Thymus (tissue), 11 donors: ENCODE results near the gene TIRAP. TPM values are rescaled to one million over a fixed set of nuclear protein-coding genes. Genes with fewer than 3 reads are reported as not detected.

ENCODE experiments used
- DNase-seq, 9 donors: peaks; one replicate each; pipeline ENCODE4 v3.0.0-alpha.2; 2013; ENCODE audit warnings: low spot score in 9 of 9, low read depth in 6 of 9, missing footprints in 1 of 9
- H3K27ac ChIP-seq, 2 donors: one replicate each; pipeline ENCODE4 v1.5.1; 2013; ENCODE audit warnings: control low read depth in 1 of 2, low read depth in 1 of 2, low read length in 1 of 2, mild to moderate bottlenecking in 1 of 2, moderate library complexity in 1 of 2
- H3K27me3 ChIP-seq, 2 donors: one replicate each; pipeline ENCODE4 v1.5.1; 2013; ENCODE audit warnings: low read length in 1 of 2; ENCODE audit not compliant: control insufficient read depth in 2 of 2, insufficient read depth in 1 of 2
- H3K36me3 ChIP-seq, 2 donors: one replicate each; pipeline ENCODE4 v1.5.1; 2013; ENCODE audit warnings: low read length in 1 of 2, mild to moderate bottlenecking in 1 of 2, moderate library complexity in 1 of 2; ENCODE audit not compliant: control insufficient read depth in 2 of 2, insufficient read depth in 2 of 2
- H3K4me1 ChIP-seq, 2 donors: one replicate each; pipeline ENCODE4 v1.5.1; 2013; ENCODE audit warnings: low read length in 2 of 2; ENCODE audit not compliant: control insufficient read depth in 2 of 2, insufficient read depth in 2 of 2
- H3K4me3 ChIP-seq, 2 donors: one replicate each; pipeline ENCODE4 v1.5.1; 2013; ENCODE audit warnings: low read length in 2 of 2, control low read depth in 1 of 2, mild to moderate bottlenecking in 1 of 2
- H3K9me3 ChIP-seq, 2 donors: one replicate each; pipeline ENCODE4 v1.5.1; 2013; ENCODE audit warnings: low read length in 1 of 2, mild to moderate bottlenecking in 1 of 2; ENCODE audit not compliant: control insufficient read depth in 2 of 2, insufficient read depth in 1 of 2
- WGBS: extraction: QIAGEN DNeasy Blood & Tissue Kit; methylation state at CpG from one replicate; pipeline ENCODE4 v1.1.7; 2013; 5-methylcytosine and 5-hydroxymethylcytosine counted together
- polyA plus RNA-seq: library from polyadenylated mRNA; stranded (reverse); fragments of 200-250 nt; gene quantifications from one replicate; pipeline ENCODE4 v1.2.3, GENCODE V29; 2013
- total RNA-seq: library from RNA; stranded (reverse); fragments of 120-200 nt; gene quantifications from one replicate; pipeline ENCODE4 v1.2.4, GENCODE V29; 2013
- donor health status: healthy.

The TIRAP gene
- total and polyA plus RNA-seq, 2 donors = 1.8 to 4.8 TPM

GRCh38 chr11:126334659-126335462 is 52.0 kb downstream of the TIRAP start:
- no peak overlapping the region for H3K4me3 ChIP-seq
- H3K36me3 ChIP-seq = peaks cover 23 to 25% of the 10 kb centered on the region in 2 donors
- H3K9me3 ChIP-seq = no peaks in the 10 kb centered on the region
- 97% methylated on average over 6 of the region's 6 CpGs for WGBS
- H3K27me3 ChIP-seq = no peaks in the 10 kb centered on the region
- peaks cover 14 to 42% of the 10 kb centered on the region in 2 donors for H3K4me1 ChIP-seq
- DNase-seq = no peak
- peak overlapping the region in 1 of 2 donors; percentile 97 for H3K27ac ChIP-seq

GRCh38 chr11:126335463-126335760 is 52.5 kb downstream of the TIRAP start:
- peak overlapping the region in 1 of 2 donors; percentile 97 for H3K27ac ChIP-seq
- DNase-seq = no peak
- H3K4me3 ChIP-seq = no peak overlapping the region
- H3K9me3 ChIP-seq = no peaks in the 10 kb centered on the region
- H3K36me3 ChIP-seq = peaks cover 23 to 25% of the 10 kb centered on the region in 2 donors
- H3K4me1 ChIP-seq = peaks cover 14 to 44% of the 10 kb centered on the region in 2 donors
- H3K27me3 ChIP-seq = no peaks in the 10 kb centered on the region
- 95% methylated on average over 5 of the region's 5 CpGs for WGBS

GRCh38 chr11:126336138-126336541 is 53.2 kb downstream of the TIRAP start:
- Histone ChIP-seq H3K27ac (peak overlapping the region; percentile 85 to 97), H3K9me3 (no peaks in the 10 kb centered on the region), H3K4me3 (no peak overlapping the region), H3K4me1 (peaks cover 14 to 43% of the 10 kb centered on the region in 2 donors), H3K27me3 (no peaks in the 10 kb centered on the region), H3K36me3 (peaks cover 23 to 24% of the 10 kb centered on the region in 2 donors)
- peak in 8 of 9 donors; percentile 59 to 88 (median 74) for DNase-seq
- WGBS = 8% methylated on average over 8 of the region's 8 CpGs

DNA sequence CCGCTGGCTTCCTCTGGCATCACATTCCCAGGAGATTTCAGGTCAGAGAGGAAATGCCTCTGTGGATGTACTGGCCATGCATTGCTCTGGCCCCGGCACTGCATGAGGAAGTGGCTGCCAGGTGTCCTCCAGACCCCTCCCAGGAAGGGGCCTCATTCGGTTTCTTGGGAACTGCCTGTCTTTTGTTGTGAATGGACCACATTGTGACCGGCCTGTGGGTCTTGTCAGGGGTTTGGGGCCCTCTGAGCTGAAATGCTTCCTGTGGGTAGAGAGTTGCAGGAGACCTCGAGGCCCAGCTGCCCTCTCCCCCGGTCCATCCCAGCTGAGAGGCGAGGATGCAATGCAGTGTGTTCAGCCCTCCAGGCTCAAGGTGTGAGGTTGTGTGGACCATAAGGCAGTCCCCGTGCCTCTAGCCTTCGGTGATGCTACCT is 53.8 kb downstream of the TIRAP start:
- H3K9me3 ChIP-seq = no peaks in the 10 kb centered on the region
- DNase-seq = peak in 1 of 9 donors; percentile 42
- H3K27me3 ChIP-seq = no peaks in the 10 kb centered on the region
- H3K36me3 ChIP-seq = peaks cover 23 to 29% of the 10 kb centered on the region in 2 donors
- H3K27ac ChIP-seq = peak overlapping the region; percentile 59 to 97
- H3K4me3 ChIP-seq = no peak overlapping the region
- H3K4me1 ChIP-seq = peaks cover 14 to 48% of the 10 kb centered on the region in 2 donors
- WGBS = 53% methylated on average over 9 of the region's 9 CpGs

DNA sequence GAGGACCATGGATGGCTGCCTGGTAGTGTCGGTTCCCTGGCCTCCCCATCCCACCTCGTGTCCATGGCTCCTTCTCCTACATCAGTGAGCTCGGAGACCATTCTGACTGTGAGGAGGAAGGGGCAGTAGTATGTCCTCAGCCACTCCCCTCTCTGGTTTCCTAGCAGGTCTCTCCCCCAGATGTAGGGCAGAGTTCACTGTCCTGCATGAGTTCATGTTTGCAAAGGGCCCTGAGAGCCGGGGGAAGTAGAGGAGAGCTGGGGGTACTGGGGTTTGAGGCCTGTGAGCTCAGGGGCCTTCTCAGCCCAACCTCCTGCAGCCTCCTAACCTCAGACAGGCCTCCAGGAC is 54.2 kb downstream of the TIRAP start:
- no peak overlapping the region for H3K4me3 ChIP-seq
- peaks cover 14 to 52% of the 10 kb centered on the region in 2 donors for H3K4me1 ChIP-seq
- H3K27me3 ChIP-seq = no peaks in the 10 kb centered on the region
- DNase-seq = no peak
- H3K9me3 ChIP-seq = no peaks in the 10 kb centered on the region
- H3K36me3 ChIP-seq = peaks cover 21 to 32% of the 10 kb centered on the region in 2 donors
- peak overlapping the region in 1 of 2 donors; percentile 97 for H3K27ac ChIP-seq
- 94% methylated on average over 4 of the region's 4 CpGs for WGBS

- Histone ChIP-seq H3K9me3 (no peaks in the 10 kb centered on the region), H3K27me3 (no peaks in the 10 kb centered on the region), H3K4me3 (no peak overlapping the region), H3K27ac (peak overlapping the region in 1 of 2 donors; percentile 97), H3K36me3 (peaks cover 25 to 30% of the 10 kb centered on the region in 2 donors), H3K4me1 (peaks cover 14 to 53% of the 10 kb centered on the region in 2 donors)
- DNase-seq = peak in 2 of 9 donors; percentile 14 to 37
- 93% methylated on average over 15 of the region's 15 CpGs for WGBS
These were observed 54.8 kb downstream of the TIRAP start for GRCh38 chr11:126337474-126338241.

DNA sequence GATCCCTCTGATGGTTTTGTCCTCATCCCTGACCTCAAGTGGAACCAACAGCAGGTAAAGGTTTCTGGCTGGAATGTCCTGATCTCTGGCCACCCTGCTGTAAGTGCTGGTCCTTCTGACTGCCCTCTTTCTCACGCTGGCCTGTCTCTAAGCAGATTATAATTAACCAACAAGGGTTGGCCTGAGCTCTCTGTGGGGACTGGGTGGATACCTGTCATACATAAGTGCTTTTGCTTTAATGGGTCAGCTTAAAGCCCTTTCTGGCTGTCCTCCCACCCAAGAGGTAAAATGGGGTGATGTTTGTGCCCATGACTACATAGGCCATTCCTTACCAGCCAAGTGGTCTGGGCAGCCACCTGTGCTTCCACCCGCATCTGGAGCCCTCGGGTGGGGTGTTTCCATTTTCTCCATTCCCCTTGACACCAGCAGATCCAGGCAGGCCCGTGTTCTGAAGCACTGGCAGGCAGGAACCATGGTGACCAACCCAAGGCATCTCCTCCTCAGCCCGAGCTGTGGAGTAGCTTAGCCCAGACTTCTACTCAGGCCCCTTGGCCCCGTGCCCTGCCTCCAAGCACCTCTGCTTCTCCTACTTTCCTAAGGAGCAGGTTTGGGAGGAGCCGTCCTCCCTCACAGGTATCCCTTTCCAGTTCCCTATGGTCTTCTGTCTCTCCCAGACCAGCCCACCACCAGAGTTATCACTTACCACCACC is 55.6 kb downstream of the TIRAP start:
- H3K9me3 ChIP-seq = no peaks in the 10 kb centered on the region
- H3K36me3 ChIP-seq = peaks cover 31 to 34% of the 10 kb centered on the region in 2 donors
- H3K27me3 ChIP-seq = no peaks in the 10 kb centered on the region
- no peak overlapping the region for H3K4me3 ChIP-seq
- H3K4me1 ChIP-seq = peaks cover 14 to 53% of the 10 kb centered on the region in 2 donors
- DNase-seq = no peak
- 98% methylated on average over 7 of the region's 7 CpGs for WGBS
- no peak overlapping the region for H3K27ac ChIP-seq

DNA sequence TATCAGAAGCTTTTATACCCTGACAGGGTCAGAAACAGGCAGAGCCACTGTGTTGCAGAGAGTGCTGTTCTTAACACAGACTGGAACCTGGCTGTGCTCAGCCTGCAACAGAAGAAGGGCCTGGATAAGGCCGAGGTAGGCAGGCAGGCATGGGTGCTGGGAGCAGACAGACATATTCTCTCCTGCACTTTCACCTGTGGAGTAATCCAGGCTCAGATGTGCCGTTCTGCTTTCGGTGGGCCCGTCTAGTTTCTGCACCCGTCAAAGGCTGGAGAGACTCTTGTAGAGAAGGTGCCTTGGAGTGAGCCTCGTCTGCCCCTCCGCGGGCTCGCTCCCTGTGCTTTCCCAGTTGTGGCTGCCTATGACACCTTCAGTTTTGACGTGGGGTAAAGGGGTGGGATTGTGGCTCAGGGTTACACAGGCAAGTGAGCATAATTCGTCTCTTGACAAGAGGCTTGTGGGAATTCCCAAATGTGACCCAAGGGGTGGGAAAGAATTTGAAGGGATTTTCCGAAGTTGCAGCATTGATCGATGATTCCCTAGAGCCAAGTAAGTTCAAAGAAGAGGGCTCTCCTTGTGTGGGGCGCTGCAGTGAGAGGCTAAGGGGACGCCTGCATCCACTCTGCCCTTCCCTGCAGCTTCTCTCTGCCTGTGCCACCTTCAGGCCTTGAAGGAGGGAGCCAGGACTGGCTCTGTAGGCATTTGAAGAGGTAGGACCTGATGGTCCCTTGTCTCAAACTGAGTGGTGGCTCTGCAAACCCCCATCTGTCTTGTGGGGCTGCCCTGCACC is 56.4 kb downstream of the TIRAP start:
- H3K4me1 ChIP-seq = peaks cover 14 to 53% of the 10 kb centered on the region in 2 donors
- no peak overlapping the region for H3K27ac ChIP-seq
- H3K27me3 ChIP-seq = no peaks in the 10 kb centered on the region
- WGBS = 88% methylated on average over 15 of the region's 15 CpGs
- H3K4me3 ChIP-seq = no peak overlapping the region
- DNase-seq = no peak
- H3K36me3 ChIP-seq = peaks cover 36 to 40% of the 10 kb centered on the region in 2 donors
- no peaks in the 10 kb centered on the region for H3K9me3 ChIP-seq
